Parathyroid adenoma (tissue), 2 donors: ENCODE results near the gene SLC9A8.
A peak's percentile ranks its signal among the peaks of the same experiment; 100 is the strongest.

Experiments
- H2AFZ ChIP-seq: fragments of 300-600 bp; sonication (generic); one replicate; pipeline ENCODE4 v1.7.0; 2017; ENCODE audit warnings: antibody characterized with exemption, mild to moderate bottlenecking
- H3K27ac ChIP-seq: fragments of 300-600 bp; sonication (generic); one replicate; pipeline ENCODE4 v1.7.0; 2017
- H3K27me3 ChIP-seq: fragments of 300-600 bp; sonication (generic); one replicate; pipeline ENCODE4 v1.7.0; 2017; ENCODE audit warnings: low read length; ENCODE audit not compliant: control insufficient read depth, insufficient read depth
- H3K36me3 ChIP-seq: fragments of 300-600 bp; sonication (generic); one replicate; pipeline ENCODE4 v1.7.0; 2017; ENCODE audit warnings: low read length; ENCODE audit not compliant: control insufficient read depth, insufficient read depth
- H3K4me1 ChIP-seq: fragments of 300-600 bp; sonication (generic); one replicate; pipeline ENCODE4 v1.7.0; 2017; ENCODE audit warnings: control low read depth
- H3K4me2 ChIP-seq: fragments of 300-600 bp; sonication (generic); one replicate; pipeline ENCODE4 v1.7.0; 2017; ENCODE audit warnings: low read length
- H3K4me3 ChIP-seq: fragments of 300-600 bp; sonication (generic); one replicate; pipeline ENCODE4 v1.7.0; 2017; ENCODE audit warnings: low read depth, low read length
- H3K79me2 ChIP-seq: fragments of 300-600 bp; sonication (generic); one replicate; pipeline ENCODE4 v1.7.0; 2017; ENCODE audit warnings: control low read depth
- H3K9ac ChIP-seq: fragments of 300-600 bp; sonication (generic); one replicate; pipeline ENCODE4 v1.7.0; 2017; ENCODE audit warnings: mild to moderate bottlenecking
- H3K9me3 ChIP-seq: fragments of 300-600 bp; sonication (generic); one replicate; pipeline ENCODE4 v1.7.0; 2017; ENCODE audit warnings: low read length; ENCODE audit not compliant: control insufficient read depth
- CTCF ChIP-seq: fragments of 300-600 bp; sonication (generic); IDR thresholded peaks from one replicate; pipeline ENCODE4 v1.7.0; 2017; ENCODE audit warnings: antibody characterized with exemption, mild to moderate bottlenecking
- donor health status: primary hyperparathyroidism.

The SLC9A8 gene

GRCh38 chr20:49787371-49788357 lies 25.0 kb upstream of the SLC9A8 start:
- Histone ChIP-seq H3K9ac (no peak overlapping the region), H2AFZ (no peak overlapping the region), H3K9me3 (no peaks in the 10 kb centered on the region), H3K27ac (no peak overlapping the region), H3K36me3 (no peaks in the 10 kb centered on the region), H3K79me2 (no peaks in the 10 kb centered on the region), H3K27me3 (no peaks in the 10 kb centered on the region), H3K4me2 (no peak overlapping the region), H3K4me1 (peaks cover 12% of the 10 kb centered on the region), H3K4me3 (no peak overlapping the region)
- TF ChIP-seq CTCF = no peak

GRCh38 chr20:49790077-49790798 lies 22.4 kb upstream of the SLC9A8 start:
- H3K4me1 ChIP-seq = peaks cover 12% of the 10 kb centered on the region
- H2AFZ ChIP-seq = peak overlapping the region; percentile 91
- no peaks in the 10 kb centered on the region for H3K36me3 ChIP-seq
- no peaks in the 10 kb centered on the region for H3K27me3 ChIP-seq
- H3K4me2 ChIP-seq = no peak overlapping the region
- no peak overlapping the region for H3K9ac ChIP-seq
- H3K27ac ChIP-seq = peak overlapping the region; percentile 62
- H3K9me3 ChIP-seq = no peaks in the 10 kb centered on the region
- H3K4me3 ChIP-seq = no peak overlapping the region
- no peak for TF ChIP-seq CTCF
- no peaks in the 10 kb centered on the region for H3K79me2 ChIP-seq

GRCh38 chr20:49791165-49791564 lies 21.5 kb upstream of the SLC9A8 start:
- Histone ChIP-seq H3K79me2 (no peaks in the 10 kb centered on the region), H3K4me1 (peaks cover 12% of the 10 kb centered on the region), H3K36me3 (no peaks in the 10 kb centered on the region), H3K4me2 (no peak overlapping the region), H3K9me3 (no peaks in the 10 kb centered on the region), H3K4me3 (no peak overlapping the region), H3K27me3 (no peaks in the 10 kb centered on the region), H3K9ac (no peak overlapping the region), H3K27ac (no peak overlapping the region), H2AFZ (no peak overlapping the region)
- TF ChIP-seq CTCF = no peak

- TF ChIP-seq CTCF = no peak
- Histone ChIP-seq H3K4me2 (no peak overlapping the region), H3K9me3 (no peaks in the 10 kb centered on the region), H3K27ac (no peak overlapping the region), H2AFZ (no peak overlapping the region), H3K36me3 (no peaks in the 10 kb centered on the region), H3K9ac (no peak overlapping the region), H3K4me1 (peaks cover 12% of the 10 kb centered on the region), H3K27me3 (no peaks in the 10 kb centered on the region), H3K4me3 (no peak overlapping the region), H3K79me2 (no peaks in the 10 kb centered on the region)
Measured at GRCh38 chr20:49792006-49792405, 20.6 kb upstream of the SLC9A8 start.
